LHCN-M2 (cell line): Measurements from ENCODE around the gene MRPL44. TPM values are rescaled to one million over a fixed set of nuclear protein-coding genes. Genes with fewer than 3 reads are reported as not detected.
"Not testable (repeated sequence)": the region's sequence is repeated elsewhere in the genome, so short reads cannot be mapped to it uniquely, and the experiment has no call there.

Experiments
- DNase-seq: peaks from one replicate; pipeline ENCODE4 v3.0.0-alpha.2; 2012; ENCODE audit warnings: low read depth
- total RNA-seq: library from RNA; depleted of rRNA; stranded (reverse); fragments of >200 nt; gene quantifications from 2 replicates; pipeline ENCODE4 v1.2.3, GENCODE V29; 2014

MRPL44 gene
- total RNA-seq, 1 experiment from 2014 or later, result 38.3 TPM

GRCh38 chr2:223970343-223971128 is 13.3 kb downstream of the MRPL44 start:
- DNase-seq, result peak; percentile 60

GRCh38 chr2:223971731-223972130 is 14.5 kb downstream of the MRPL44 start:
- no peak for DNase-seq

DNA sequence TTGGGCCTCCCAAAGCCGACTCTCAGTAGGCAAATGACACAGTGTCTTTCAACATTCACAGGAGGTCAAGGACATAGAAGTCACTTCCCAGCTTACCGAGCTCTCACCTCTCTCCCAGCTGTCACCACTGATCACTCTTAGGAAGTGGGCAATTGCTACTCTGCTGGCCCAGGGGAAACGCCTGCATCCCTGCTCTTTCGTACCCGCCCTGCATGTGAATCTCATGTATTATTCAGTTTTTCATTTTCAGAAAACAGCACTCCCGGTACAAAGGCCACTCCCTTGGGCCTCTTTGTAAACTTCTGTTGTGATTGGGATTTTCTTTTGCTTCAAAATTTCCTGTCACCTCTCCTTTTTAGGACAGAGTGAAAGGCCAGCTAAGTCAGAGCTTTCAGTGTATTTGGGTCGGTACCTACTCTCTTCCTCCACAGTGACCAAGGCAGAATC is 15.4 kb downstream of the MRPL44 start:
- DNase-seq, result no peak

- no peak for DNase-seq
Observed at GRCh38 chr2:223973606-223974005, 16.3 kb downstream of the MRPL44 start.

DNA sequence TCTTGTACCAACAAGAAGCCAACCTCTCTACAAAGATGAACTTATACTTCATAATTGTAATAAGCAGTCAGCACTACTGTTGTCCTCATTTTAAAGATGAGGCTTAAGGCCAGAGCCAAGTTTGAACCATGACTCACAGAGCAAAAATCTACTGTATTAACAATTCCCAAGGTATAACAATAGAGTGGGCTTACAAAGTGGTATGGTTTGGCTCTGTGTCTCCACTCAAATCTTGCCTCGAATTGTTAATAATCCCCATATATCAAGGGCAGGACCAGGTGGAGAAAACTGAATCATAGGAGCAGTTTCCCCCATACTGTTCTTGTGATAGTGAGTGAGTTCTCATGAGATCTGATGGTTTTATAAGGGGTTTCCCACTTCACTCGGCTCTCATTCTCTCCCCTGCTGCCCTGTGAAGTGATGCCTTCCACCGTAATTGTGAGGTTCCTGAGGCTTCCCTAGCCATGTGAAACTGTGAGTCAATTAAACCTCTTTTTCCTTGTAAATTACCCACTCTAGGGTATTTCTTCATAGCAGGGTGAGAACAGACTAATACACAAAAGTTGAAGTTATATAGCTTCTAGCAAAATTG is 19.5 kb downstream of the MRPL44 start:
- peak; percentile 76 for DNase-seq

DNA sequence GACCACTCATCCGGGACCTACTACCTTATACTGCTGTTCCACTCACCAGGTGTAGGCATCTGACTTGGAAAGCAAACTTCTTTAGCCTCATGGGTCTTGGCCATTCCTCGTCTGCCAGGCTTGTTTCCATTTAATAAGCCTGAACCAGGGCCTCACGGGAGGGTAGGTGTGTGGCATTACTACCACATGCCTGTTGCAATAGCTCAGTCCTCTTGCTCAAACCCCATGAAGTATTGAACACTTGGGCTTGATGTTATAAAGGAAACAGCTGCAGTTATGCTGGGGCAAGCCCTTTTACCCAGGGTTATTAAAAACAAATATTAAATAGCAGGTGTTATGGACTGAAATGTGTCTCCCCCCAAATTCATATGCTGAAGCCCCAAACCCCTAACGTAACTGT is 21.2 kb downstream of the MRPL44 start:
- DNase-seq, result no peak

GRCh38 chr2:223979730-223980396 is 22.6 kb downstream of the MRPL44 start:
- peak; percentile 82 for DNase-seq

GRCh38 chr2:223980397-223980735 is 23.1 kb downstream of the MRPL44 start:
- DNase-seq, result peak; percentile 68

- DNase-seq, result no peak
Observed at GRCh38 chr2:223980803-223981202, 23.5 kb downstream of the MRPL44 start.

- DNase-seq, result no peak
Observed at GRCh38 chr2:223981241-223981640, 24.0 kb downstream of the MRPL44 start.

DNA sequence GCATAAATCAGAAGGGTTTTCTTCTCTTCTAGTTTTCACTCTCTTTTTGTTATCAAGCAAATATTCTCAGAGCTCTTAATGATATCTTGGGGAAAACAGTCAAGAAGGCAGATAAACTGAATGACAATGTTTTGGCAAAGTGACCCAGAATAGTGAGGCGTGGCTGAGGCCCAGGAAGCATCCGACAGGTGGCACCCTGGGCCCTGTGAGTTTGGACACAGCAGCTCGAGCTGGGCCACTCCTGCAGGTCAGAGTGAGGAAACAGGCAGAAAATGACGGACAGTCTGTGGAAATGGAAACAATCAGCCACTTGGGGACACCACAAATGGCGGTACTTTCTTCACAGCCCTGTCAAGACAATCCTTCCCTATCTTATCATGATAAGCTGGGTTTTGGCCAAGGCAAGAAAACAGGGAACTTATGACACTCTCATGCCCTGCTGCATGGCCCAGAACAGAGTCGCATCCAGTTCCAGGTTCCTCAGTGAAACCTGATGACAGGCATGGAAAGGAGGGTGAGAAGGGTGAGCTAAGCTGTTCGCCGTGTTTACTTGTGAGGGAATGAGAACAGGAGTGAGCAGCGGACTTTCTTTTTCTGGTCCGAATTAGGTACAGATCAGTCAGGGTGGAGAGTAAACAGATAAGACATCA is 32.1 kb downstream of the MRPL44 start:
- no peak for DNase-seq

GRCh38 chr2:223989856-223990232 is 32.6 kb downstream of the MRPL44 start:
- no peak for DNase-seq

- DNase-seq, result no peak
Observed at GRCh38 chr2:223991611-223992010, 34.3 kb downstream of the MRPL44 start.

DNA sequence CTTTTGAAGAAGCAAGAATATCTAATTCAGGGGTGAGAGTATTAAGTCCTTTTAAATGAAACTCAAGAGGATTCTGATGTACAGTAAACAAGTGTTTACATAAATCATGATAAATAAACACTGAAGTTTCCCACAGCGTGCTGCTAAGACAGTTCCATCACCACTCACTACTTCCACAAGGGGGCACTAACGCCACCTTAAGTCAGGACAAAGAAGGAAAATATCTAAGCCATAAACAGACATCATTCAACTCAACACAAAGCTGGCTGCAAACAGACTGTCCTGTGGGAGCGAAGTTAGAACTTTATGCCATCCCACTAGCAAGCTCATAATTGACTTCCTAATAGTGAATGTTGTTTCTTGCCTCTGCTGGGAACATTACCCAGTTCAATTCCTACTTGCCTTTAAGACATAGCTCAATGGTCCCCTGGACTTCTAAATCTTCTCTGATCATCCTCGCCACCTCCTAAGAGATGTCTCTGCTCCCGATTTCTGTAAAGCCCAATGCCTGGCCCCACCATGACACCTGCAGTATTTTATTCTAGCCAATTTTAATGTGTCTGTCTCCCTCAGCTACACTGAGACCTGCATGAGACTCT is 36.5 kb downstream of the MRPL44 start:
- peak; percentile 74 for DNase-seq

DNA sequence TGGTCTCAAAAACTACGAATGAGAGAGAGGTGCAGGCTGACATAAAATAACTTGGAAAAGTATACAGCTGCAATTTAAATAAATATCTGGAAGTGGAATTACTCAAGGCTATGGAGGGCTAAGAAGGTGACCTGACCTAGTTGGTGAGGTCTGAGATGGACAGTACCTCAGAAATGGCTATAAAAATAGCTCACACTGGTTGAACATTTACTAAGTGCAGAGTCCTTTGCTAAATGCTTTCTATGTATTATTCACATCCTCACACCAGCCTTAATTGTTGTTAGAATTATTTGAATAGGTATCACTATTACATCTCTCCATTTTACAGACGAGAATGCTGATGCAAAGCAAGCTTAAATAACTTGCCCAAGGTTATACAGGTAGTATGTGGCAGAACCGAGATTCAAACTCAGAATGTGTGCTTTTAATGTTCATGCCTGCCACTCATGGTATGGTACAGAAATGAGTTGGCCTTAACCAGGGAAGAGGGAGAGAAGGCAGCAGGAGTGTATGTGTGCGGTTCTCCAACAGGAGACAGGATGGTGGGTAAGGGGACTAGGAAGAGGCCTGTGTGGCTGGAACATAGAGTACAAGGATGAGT is 37.4 kb downstream of the MRPL44 start:
- DNase-seq, result no peak

DNA sequence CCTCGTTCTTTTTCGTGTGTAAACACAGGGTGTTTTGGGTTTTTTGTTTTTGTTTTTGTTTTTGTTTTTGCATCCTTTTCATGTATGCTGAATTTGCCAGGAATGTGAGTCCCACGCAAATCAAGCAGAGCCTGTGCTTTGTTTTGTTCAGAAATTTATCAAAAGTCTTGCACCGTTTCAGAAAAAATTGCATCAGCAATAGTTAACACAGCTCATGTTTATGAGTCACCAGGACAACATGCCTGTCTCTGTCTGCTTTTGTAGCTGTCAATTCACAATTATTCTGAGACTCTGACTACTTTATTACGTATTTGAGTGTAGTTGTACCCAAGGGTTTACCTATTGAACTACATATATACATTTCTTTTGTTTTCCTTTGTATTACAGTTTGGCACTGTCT is 38.3 kb downstream of the MRPL44 start:
- peak; percentile 7 for DNase-seq

- DNase-seq, result no peak
Observed at GRCh38 chr2:223996391-223996790, 39.1 kb downstream of the MRPL44 start.

DNA sequence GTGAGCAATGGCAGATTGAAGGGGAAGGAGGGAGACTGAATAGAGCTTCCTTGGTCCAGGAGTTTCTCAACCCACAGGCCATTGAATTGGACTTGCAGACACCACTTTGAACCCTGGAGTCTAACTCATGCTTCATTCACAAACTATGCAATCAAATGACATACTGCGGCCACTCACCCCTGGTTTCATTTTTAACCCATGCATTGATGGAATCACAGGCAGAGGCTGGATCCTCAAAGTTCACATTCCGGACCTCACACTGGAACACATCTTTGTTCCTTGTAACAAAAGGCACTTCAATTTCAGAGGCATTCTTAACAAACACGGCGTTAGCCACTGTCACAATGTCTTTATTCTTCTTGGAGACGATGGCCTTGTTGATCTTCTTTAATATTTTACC is 40.7 kb downstream of the MRPL44 start:
- DNase-seq, result no peak

DNA sequence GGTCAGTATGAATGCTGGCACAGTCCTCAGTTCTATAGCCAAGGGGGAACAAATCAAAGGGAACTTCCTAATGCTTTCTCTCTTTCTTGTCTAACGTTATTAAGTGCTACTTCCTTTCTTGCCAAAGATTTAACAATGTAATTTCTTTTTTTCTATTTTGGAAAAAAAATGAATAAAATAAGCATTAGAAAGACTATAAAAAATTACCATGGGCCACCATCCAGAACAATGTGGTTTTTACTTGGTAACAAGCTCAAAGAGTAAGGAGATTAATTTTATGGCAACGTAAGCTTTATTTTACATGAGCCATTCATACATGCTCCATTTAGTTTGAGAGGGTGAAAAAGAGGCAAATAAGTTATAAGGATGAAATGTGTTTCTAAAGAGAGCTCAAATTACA is 41.7 kb downstream of the MRPL44 start:
- DNase-seq, result no peak

- no peak for DNase-seq
Observed at GRCh38 chr2:223999862-224000261, 42.6 kb downstream of the MRPL44 start.

DNA sequence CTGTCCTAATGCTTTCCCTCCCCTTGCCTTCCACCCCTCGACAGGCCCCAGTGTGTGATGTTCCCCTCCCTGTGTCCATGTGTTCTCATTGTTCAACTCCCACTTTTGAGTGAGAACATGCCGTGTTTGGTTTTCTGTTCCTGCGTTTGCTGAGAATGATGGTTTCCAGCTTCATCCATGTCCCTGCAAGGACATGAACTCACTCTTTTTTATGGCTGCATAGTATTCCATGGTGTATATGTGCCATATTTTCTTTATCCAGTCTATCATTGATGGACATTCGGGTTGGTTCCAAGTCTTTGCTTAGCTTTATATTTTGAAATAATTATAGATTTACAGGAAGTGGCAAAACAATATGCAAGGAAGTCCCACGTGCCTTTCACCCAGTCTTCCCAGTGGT is 43.4 kb downstream of the MRPL44 start:
- DNase-seq, result not testable (repeated sequence)
